ENCODE data around the gene ADCK2. TPM values are rescaled to one million over a fixed set of nuclear protein-coding genes. Genes with fewer than 3 reads are reported as not detected.
A peak's percentile ranks its signal among the peaks of the same experiment; 100 is the strongest.
"Not testable (repeated sequence)": the region's sequence is repeated elsewhere in the genome, so short reads cannot be mapped to it uniquely, and the experiment has no call there.

Gene ADCK2
- total RNA-seq, 1 donor from 2014 or later, result 7.8 TPM

- no peaks in the 10 kb centered on the region for H3F3A ChIP-seq (ENCODE audit: low read depth)
- H3K79me2 ChIP-seq (ENCODE audit: low read depth), result no peaks in the 10 kb centered on the region
- peak; percentile 18 for DNase-seq (ENCODE audit: low spot score)
- H3K27ac ChIP-seq, result no peak overlapping the region
- H3K4me1 Mint-ChIP-seq, result peaks cover 8% of the 10 kb centered on the region
- H3K9me3 Mint-ChIP-seq, result no peaks in the 10 kb centered on the region
- no peak overlapping the region for H3K27ac Mint-ChIP-seq
- H3K9me3 ChIP-seq (ENCODE audit: low read depth), result no peaks in the 10 kb centered on the region
- TF ChIP-seq EZH2phosphoT487 (IDR thresholded peaks at IDR 0.05) (no peak), CTCF (IDR thresholded peaks at IDR 0.05) (peak; percentile 17)
- no peak overlapping the region for H3K4me3 Mint-ChIP-seq
- no peak overlapping the region for H3K4me2 ChIP-seq
- no peak overlapping the region for H3K9ac ChIP-seq
- peaks cover 3% of the 10 kb centered on the region for H3K27me3 Mint-ChIP-seq (ENCODE audit: insufficient read depth, low read depth)
- H3K4me3 ChIP-seq, result no peak overlapping the region
- no peaks in the 10 kb centered on the region for H3K36me3 Mint-ChIP-seq
- H4K20me1 ChIP-seq (ENCODE audit: low read depth), result no peaks in the 10 kb centered on the region
- H3K36me3 ChIP-seq, result no peaks in the 10 kb centered on the region
- no peak overlapping the region for H2AFZ ChIP-seq (replicated peaks)
- H3K27me3 ChIP-seq, result no peaks in the 10 kb centered on the region
- no peaks in the 10 kb centered on the region for H3K4me1 ChIP-seq
Observed at GRCh38 chr7:140691376-140692045, 18.8 kb downstream of the ADCK2 start.

GRCh38 chr7:140693849-140694248 lies 21.1 kb downstream of the ADCK2 start:
- not testable (repeated sequence) for H3K27ac Mint-ChIP-seq; DNase-seq (ENCODE audit: low spot score); H3K9me3 ChIP-seq (ENCODE audit: low read depth); H3K27ac ChIP-seq; H3K4me1 ChIP-seq; H3K27me3 ChIP-seq; H3K9ac ChIP-seq; H3K4me3 Mint-ChIP-seq; H3K9me3 Mint-ChIP-seq; H3K36me3 ChIP-seq; H3K27me3 Mint-ChIP-seq (ENCODE audit: insufficient read depth, low read depth); H3K36me3 Mint-ChIP-seq; H3K4me2 ChIP-seq; H3F3A ChIP-seq (ENCODE audit: low read depth); H2AFZ ChIP-seq (replicated peaks); H3K4me3 ChIP-seq
- Histone ChIP-seq H3K79me2 (ENCODE audit: low read depth) (peaks cover 18% of the 10 kb centered on the region), H4K20me1 (ENCODE audit: low read depth) (peaks cover 14% of the 10 kb centered on the region)
- H3K4me1 Mint-ChIP-seq, result peaks cover 19% of the 10 kb centered on the region

- no peaks in the 10 kb centered on the region for H3K27me3 ChIP-seq
- H3K4me2 ChIP-seq, result no peak overlapping the region
- no peak for DNase-seq (ENCODE audit: low spot score)
- H3F3A ChIP-seq (ENCODE audit: low read depth), result no peaks in the 10 kb centered on the region
- Mint-ChIP-seq H3K4me1 (peaks cover 22% of the 10 kb centered on the region), H3K4me3 (no peak overlapping the region), H3K27me3 (ENCODE audit: insufficient read depth, low read depth) (no peaks in the 10 kb centered on the region), H3K9me3 (no peaks in the 10 kb centered on the region), H3K36me3 (peaks cover 4% of the 10 kb centered on the region), H3K27ac (no peak overlapping the region)
- peaks cover 5% of the 10 kb centered on the region for H3K4me1 ChIP-seq
- no peak overlapping the region for H2AFZ ChIP-seq (replicated peaks)
- H3K36me3 ChIP-seq, result no peaks in the 10 kb centered on the region
- H3K9ac ChIP-seq, result no peak overlapping the region
- peaks cover 20% of the 10 kb centered on the region for H4K20me1 ChIP-seq (ENCODE audit: low read depth)
- no peak overlapping the region for H3K27ac ChIP-seq
- no peaks in the 10 kb centered on the region for H3K9me3 ChIP-seq (ENCODE audit: low read depth)
- no peak overlapping the region for H3K4me3 ChIP-seq
- no peak for TF ChIP-seq EZH2 (IDR thresholded peaks at IDR 0.05)
- TF ChIP-seq EZH2phosphoT487 (IDR thresholded peaks at IDR 0.05), result no peak
- no peak for TF ChIP-seq CTCF (IDR thresholded peaks at IDR 0.05)
- H3K79me2 ChIP-seq (ENCODE audit: low read depth), result peaks cover 25% of the 10 kb centered on the region
Observed at GRCh38 chr7:140694592-140694991, 21.8 kb downstream of the ADCK2 start.

- Histone ChIP-seq H3K36me3 (no peaks in the 10 kb centered on the region), H3K79me2 (ENCODE audit: low read depth) (peaks cover 33% of the 10 kb centered on the region), H3K9me3 (ENCODE audit: low read depth) (no peaks in the 10 kb centered on the region), H3K4me3 (no peak overlapping the region), H3K4me1 (peaks cover 5% of the 10 kb centered on the region), H4K20me1 (ENCODE audit: low read depth) (peaks cover 22% of the 10 kb centered on the region), H3F3A (ENCODE audit: low read depth) (no peaks in the 10 kb centered on the region), H3K27me3 (no peaks in the 10 kb centered on the region), H3K27ac (no peak overlapping the region), H3K9ac (no peak overlapping the region), H3K4me2 (no peak overlapping the region), H2AFZ (replicated peaks) (no peak overlapping the region)
- TF ChIP-seq EZH2 (IDR thresholded peaks at IDR 0.05) (no peak), CTCF (IDR thresholded peaks at IDR 0.05) (no peak), EZH2phosphoT487 (IDR thresholded peaks at IDR 0.05) (no peak)
- peaks cover 22% of the 10 kb centered on the region for H3K4me1 Mint-ChIP-seq
- no peak overlapping the region for H3K4me3 Mint-ChIP-seq
- no peaks in the 10 kb centered on the region for H3K27me3 Mint-ChIP-seq (ENCODE audit: insufficient read depth, low read depth)
- no peak for DNase-seq (ENCODE audit: low spot score)
- H3K9me3 Mint-ChIP-seq, result no peaks in the 10 kb centered on the region
- no peak overlapping the region for H3K27ac Mint-ChIP-seq
- peaks cover 5% of the 10 kb centered on the region for H3K36me3 Mint-ChIP-seq
Observed at GRCh38 chr7:140695381-140695780, 22.6 kb downstream of the ADCK2 start.

Measured in neural progenitor cell (in vitro differentiated cells).